Lung (tissue), 12 donors: Measurements from ENCODE around the gene ERMAP. TPM values are rescaled to one million over a fixed set of nuclear protein-coding genes. Genes with fewer than 3 reads are reported as not detected.

Experiments
- ATAC-seq: fragments of 200-7000 bp; cut with Tn5 transposase; one replicate; pipeline ENCODE4 v1.9.1; 2020; ENCODE audit warnings: moderate number of reproducible peaks; ENCODE audit not compliant: insufficient read depth, low FRiP score
- DNase-seq, 3 donors: peaks; one replicate each; pipeline ENCODE4 v3.0.0-alpha.2; 2013 to 2017
- H3K27ac ChIP-seq, 2 donors: one replicate each; pipeline ENCODE4 v1.5.1; 2013; ENCODE audit warnings: mild to moderate bottlenecking in 2 of 2, moderate library complexity in 2 of 2, control low read depth in 1 of 2, inconsistent platforms in 1 of 2, low read depth in 1 of 2, low read length in 1 of 2
- H3K27me3 ChIP-seq, 3 donors: one replicate each; pipeline ENCODE4 v1.5.1; 2013; ENCODE audit warnings: low read length in 2 of 3; ENCODE audit not compliant: control insufficient read depth in 3 of 3, insufficient read depth in 3 of 3
- H3K36me3 ChIP-seq, 4 donors: one replicate each; pipeline ENCODE4 v1.5.1; 2013; ENCODE audit warnings: low read length in 4 of 4, mild to moderate bottlenecking in 1 of 4, moderate library complexity in 1 of 4; ENCODE audit not compliant: control insufficient read depth in 4 of 4, insufficient read depth in 4 of 4
- H3K4me1 ChIP-seq, 5 donors: one replicate each; pipeline ENCODE4 v1.5.1; 2013; ENCODE audit warnings: low read length in 5 of 5, mild to moderate bottlenecking in 2 of 5, moderate library complexity in 1 of 5; ENCODE audit not compliant: control insufficient read depth in 5 of 5, insufficient read depth in 5 of 5
- H3K4me3 ChIP-seq: one replicate; pipeline ENCODE4 v1.5.1; 2013; ENCODE audit warnings: mild to moderate bottlenecking, control low read depth, moderate library complexity
- H3K9ac ChIP-seq, 2 donors: one replicate each; pipeline ENCODE4 v1.5.1; 2013; ENCODE audit warnings: low read length in 2 of 2, control low read depth in 1 of 2; ENCODE audit not compliant: insufficient read depth in 1 of 2
- H3K9me3 ChIP-seq, 4 donors: one replicate each; pipeline ENCODE4 v1.5.1; 2013; ENCODE audit warnings: low read length in 3 of 4, mild to moderate bottlenecking in 1 of 4, moderate library complexity in 1 of 4; ENCODE audit not compliant: control insufficient read depth in 4 of 4, insufficient read depth in 3 of 4
- CTCF ChIP-seq: IDR thresholded peaks from 2 replicates; pipeline ENCODE4 v1.5.1; 2012; ENCODE audit warnings: mild to moderate bottlenecking; ENCODE audit errors: control extremely low read depth, extremely low read depth
- WGBS, 2 donors: extraction: QIAGEN DNeasy Blood & Tissue Kit; methylation state at CpG; one replicate each; pipeline ENCODE4 v1.1.7; 2013; 5-methylcytosine and 5-hydroxymethylcytosine counted together
- polyA plus RNA-seq, 2 donors: library from polyadenylated mRNA; stranded (reverse); fragments of 200-250 nt; gene quantifications; one replicate each; pipeline ENCODE4 v1.2.1, GENCODE V29; 2013
- total RNA-seq, 2 donors: library from RNA; depleted of rRNA in 1 of 2; stranded (reverse); fragments of >200 nt in 1 of 2; gene quantifications; one replicate each; pipeline ENCODE4 v1.2.1, GENCODE V29; 2014 to 2021
- donor health status: control.
- donor health status: control.
- donor health status: Bipolar disorder and iron deficiency.
- donor health status: healthy.
- donor health status: DM: yes; HTN: yes; CAD: no.

ERMAP gene
- total and polyA plus RNA-seq, 4 donors, result 4.8 to 19.8 (median 10.6) TPM

DNA sequence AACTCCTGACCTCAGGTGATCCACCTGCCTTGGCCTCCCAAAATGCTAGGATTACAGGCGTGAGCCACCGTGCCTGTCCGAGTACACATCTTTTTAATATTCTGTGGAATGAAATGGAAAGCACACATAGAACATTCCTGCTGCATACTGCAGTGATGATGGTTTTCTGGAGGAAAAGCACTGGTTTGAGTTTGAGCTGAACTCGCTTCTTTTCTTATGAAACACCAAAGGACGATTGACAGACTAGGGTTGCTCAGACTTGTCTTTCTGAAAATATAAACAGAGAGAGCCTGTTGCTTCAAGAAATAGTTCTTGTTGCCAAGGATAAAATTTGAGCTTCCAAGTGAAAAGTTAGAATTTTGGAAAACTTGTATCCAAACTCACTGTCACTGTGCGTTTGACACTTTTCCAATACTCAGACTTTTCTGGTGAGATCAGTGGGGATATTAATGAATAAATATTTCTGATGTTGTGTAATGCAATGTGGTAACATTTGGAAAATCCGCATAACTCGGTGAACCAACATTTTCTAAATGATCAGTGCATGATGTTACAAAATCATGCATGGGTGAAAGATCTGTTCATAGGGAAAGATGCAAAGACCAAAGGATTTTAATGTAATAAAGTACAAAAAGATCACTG is 15.0 kb upstream of the ERMAP start:
- Histone ChIP-seq H3K27ac (no peak overlapping the region), H3K4me3 (no peak overlapping the region), H3K4me1 (no peaks in the 10 kb centered on the region), H3K9me3 (no peaks in the 10 kb centered on the region), H3K9ac (no peak overlapping the region), H3K36me3 (peaks cover 0 to 9% (median 5%) of the 10 kb centered on the region in 4 donors), H3K27me3 (no peaks in the 10 kb centered on the region)
- 80 to 85% methylated on average over 8 of the region's 8 CpGs for WGBS, 2 donors
- no peak for DNase-seq
- ATAC-seq, result no peak
- TF ChIP-seq CTCF, result no peak

DNA sequence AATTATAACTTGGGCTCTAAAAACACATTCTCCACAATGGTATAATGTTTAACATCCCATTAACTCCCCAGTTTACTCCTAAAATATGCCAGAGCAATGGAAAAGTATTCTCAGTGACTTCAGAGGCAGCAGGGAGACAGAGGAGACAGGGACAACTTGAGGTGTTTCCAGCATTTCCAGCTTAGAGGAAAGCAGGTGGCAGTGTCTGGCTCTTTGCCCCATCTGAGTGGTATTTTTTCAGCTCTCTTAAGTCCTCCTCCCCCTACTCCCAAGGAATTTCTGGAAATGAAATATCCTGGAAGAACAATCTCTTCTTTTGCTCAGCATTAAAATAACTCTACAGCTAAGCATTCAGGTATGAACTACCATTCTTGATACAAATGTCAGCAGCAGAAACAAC is 10.8 kb upstream of the ERMAP start:
- ATAC-seq, result no peak

GRCh38 chr1:42806593-42806992 is 10.3 kb upstream of the ERMAP start:
- H3K9ac ChIP-seq, result no peak overlapping the region
- H3K36me3 ChIP-seq, result peaks cover 3 to 23% (median 10%) of the 10 kb centered on the region in 4 donors
- H3K4me3 ChIP-seq, result no peak overlapping the region
- no peaks in the 10 kb centered on the region for H3K9me3 ChIP-seq
- no peaks in the 10 kb centered on the region for H3K4me1 ChIP-seq
- H3K27ac ChIP-seq, result no peak overlapping the region
- TF ChIP-seq CTCF, result no peak
- WGBS, 2 donors, result 94 to 99% methylated on average over 5 of the region's 5 CpGs
- DNase-seq (no peak), ATAC-seq (no peak)
- H3K27me3 ChIP-seq, result no peaks in the 10 kb centered on the region

More for the DNA sequence above, 10.8 kb upstream of the ERMAP start:
- TF ChIP-seq CTCF, result no peak
- Histone ChIP-seq H3K4me3 (no peak overlapping the region), H3K36me3 (peaks cover 2 to 22% (median 8%) of the 10 kb centered on the region in 4 donors), H3K9me3 (no peaks in the 10 kb centered on the region), H3K9ac (no peak overlapping the region), H3K4me1 (no peaks in the 10 kb centered on the region), H3K27ac (no peak overlapping the region), H3K27me3 (no peaks in the 10 kb centered on the region)
- no peak for DNase-seq
